ENCODE results near the gene KCNMA1. TPM values are rescaled to one million over a fixed set of nuclear protein-coding genes. Genes with fewer than 3 reads are reported as not detected.

KCNMA1 gene
- total and polyA plus RNA-seq, 2 donors (not counting 1 experiment from before 2014, with no cell fraction given), result 0.82 to 3.1 TPM

GRCh38 chr10:76884673-76885275 is 752.8 kb downstream of the KCNMA1 start:
- WGBS (ENCODE audit: insufficient coverage), result no CpG with 5 or more reads among the region's 4 CpGs
- Histone ChIP-seq H2AFZ (ENCODE audit: insufficient read depth, low read depth, low read length, poor library complexity, severe bottlenecking) (no peak overlapping the region), H4K20me1 (ENCODE audit: control insufficient read depth, insufficient read depth, low read length, poor library complexity, severe bottlenecking) (no peaks in the 10 kb centered on the region), H3K4me1 (ENCODE audit: control insufficient read depth in 2 of 2, insufficient read depth in 2 of 2, low read length in 2 of 2) (peaks cover 28 to 53% of the 10 kb centered on the region in 2 donors), H3K27ac (ENCODE audit: low read length in 2 of 2) (no peak overlapping the region), H3K9me3 (ENCODE audit: control extremely low read depth in 1 of 3, control insufficient read depth in 2 of 3, insufficient read depth in 1 of 3, low read length in 2 of 3) (no peaks in the 10 kb centered on the region), H3K9ac (ENCODE audit: low read length) (no peak overlapping the region), H3K36me3 (replicated peaks in 1 of 2; ENCODE audit: control extremely low read depth in 1 of 2, control insufficient read depth in 1 of 2, extremely low read depth in 1 of 2, insufficient read depth in 2 of 2, low read length in 1 of 2) (no peaks in the 10 kb centered on the region), H3K79me2 (ENCODE audit: control insufficient read depth, insufficient read depth, low read length) (no peaks in the 10 kb centered on the region), H3K4me2 (replicated peaks; ENCODE audit: low read depth, low read length, poor library complexity, severe bottlenecking) (no peak overlapping the region), H3K27me3 (replicated peaks in 1 of 4; ENCODE audit: control extremely low read depth in 1 of 4, control insufficient read depth in 3 of 4, insufficient read depth in 4 of 4, low read length in 3 of 4) (no peaks in the 10 kb centered on the region), H3K4me3 (ENCODE audit: control extremely low read depth in 1 of 5, extremely low read depth in 1 of 5, insufficient read depth in 1 of 5, low read depth in 2 of 5, low read length in 4 of 5) (no peak overlapping the region)
- no peak for TF ChIP-seq CTCF (IDR thresholded peaks at IDR 0.05)
- TF ChIP-seq EZH2 (IDR thresholded peaks at IDR 0.05; ENCODE audit: borderline replicate concordance, insufficient read depth, low read depth, low read length, poor library complexity, severe bottlenecking), result no peak
- Mint-ChIP-seq H3K27ac (peak overlapping the region; percentile 38), H3K4me3 (no peak overlapping the region), H3K27me3 (no peaks in the 10 kb centered on the region), H3K4me1 (peaks cover 63% of the 10 kb centered on the region), H3K9me3 (ENCODE audit: insufficient read depth) (no peaks in the 10 kb centered on the region)
- CTCF ChIA-PET, result no interaction called here
- POLR2A ChIA-PET, result no interaction called here
- intact Hi-C loops (cut with micrococcal nuclease), result no loop called here
- DNase-seq (no peak), ATAC-seq (ENCODE audit: low read depth) (no peak)

GRCh38 chr10:76883596-76883995 is 754.0 kb downstream of the KCNMA1 start:
- Histone ChIP-seq H3K4me1 (ENCODE audit: control insufficient read depth in 2 of 2, insufficient read depth in 2 of 2, low read length in 2 of 2) (peaks cover 28 to 63% of the 10 kb centered on the region in 2 donors), H3K9me3 (ENCODE audit: control extremely low read depth in 1 of 3, control insufficient read depth in 2 of 3, insufficient read depth in 1 of 3, low read length in 2 of 3) (no peaks in the 10 kb centered on the region), H3K27ac (ENCODE audit: low read length in 2 of 2) (no peak overlapping the region), H3K27me3 (replicated peaks in 1 of 4; ENCODE audit: control extremely low read depth in 1 of 4, control insufficient read depth in 3 of 4, insufficient read depth in 4 of 4, low read length in 3 of 4) (no peaks in the 10 kb centered on the region), H4K20me1 (ENCODE audit: control insufficient read depth, insufficient read depth, low read length, poor library complexity, severe bottlenecking) (no peaks in the 10 kb centered on the region), H3K36me3 (replicated peaks in 1 of 2; ENCODE audit: control extremely low read depth in 1 of 2, control insufficient read depth in 1 of 2, extremely low read depth in 1 of 2, insufficient read depth in 2 of 2, low read length in 1 of 2) (no peaks in the 10 kb centered on the region), H3K4me2 (replicated peaks; ENCODE audit: low read depth, low read length, poor library complexity, severe bottlenecking) (peak overlapping the region; percentile 20), H2AFZ (ENCODE audit: insufficient read depth, low read depth, low read length, poor library complexity, severe bottlenecking) (no peak overlapping the region), H3K4me3 (ENCODE audit: control extremely low read depth in 1 of 5, extremely low read depth in 1 of 5, insufficient read depth in 1 of 5, low read depth in 2 of 5, low read length in 4 of 5) (no peak overlapping the region), H3K79me2 (ENCODE audit: control insufficient read depth, insufficient read depth, low read length) (no peaks in the 10 kb centered on the region), H3K9ac (ENCODE audit: low read length) (no peak overlapping the region)
- WGBS (ENCODE audit: insufficient coverage), result no CpG with 5 or more reads among the region's 1 CpG
- peak overlapping the region; percentile 47 for H3K4me3 Mint-ChIP-seq
- no peak for TF ChIP-seq CTCF (IDR thresholded peaks at IDR 0.05)
- TF ChIP-seq EZH2 (IDR thresholded peaks at IDR 0.05; ENCODE audit: borderline replicate concordance, insufficient read depth, low read depth, low read length, poor library complexity, severe bottlenecking), result no peak
- POLR2A ChIA-PET, result no interaction called here
- DNase-seq, result peak; percentile 26
- no peaks in the 10 kb centered on the region for H3K27me3 Mint-ChIP-seq
- ATAC-seq (ENCODE audit: low read depth), result no peak
- CTCF ChIA-PET, result no interaction called here
- H3K27ac Mint-ChIP-seq, result peak overlapping the region; percentile 27
- intact Hi-C loops (cut with micrococcal nuclease), result no loop called here
- peaks cover 75% of the 10 kb centered on the region for H3K4me1 Mint-ChIP-seq
- no peaks in the 10 kb centered on the region for H3K9me3 Mint-ChIP-seq (ENCODE audit: insufficient read depth)

Data from B cell (primary cell).